LNCaP clone FGC (cell line): ENCODE data around the gene CRTC3.
A peak's percentile ranks its signal among the peaks of the same experiment; 100 is the strongest.
"Not testable (repeated sequence)": the region's sequence is repeated elsewhere in the genome, so short reads cannot be mapped to it uniquely, and the experiment has no call there.

Experiments
- DNase-seq: peaks from one replicate; pipeline ENCODE4 v3.0.0-alpha.2; 2011; ENCODE audit warnings: low read depth
- H3K4me3 ChIP-seq: 2 replicates; pipeline ENCODE4 v1.5.1; 2011; ENCODE audit warnings: mild to moderate bottlenecking, low read depth, low read length, control low read depth
- CTCF ChIP-seq: IDR thresholded peaks from 2 replicates; pipeline ENCODE4 v1.5.1; 2012; ENCODE audit warnings: mild to moderate bottlenecking; ENCODE audit not compliant: control insufficient read depth, insufficient read depth; ENCODE audit errors: extremely low read depth

The CRTC3 gene

GRCh38 chr15:90520365-90520764 lies 9.4 kb upstream of the CRTC3 start:
- no peak for TF ChIP-seq CTCF
- DNase-seq = no peak

GRCh38 chr15:90523373-90523772 lies 6.3 kb upstream of the CRTC3 start:
- H3K4me3 ChIP-seq = no peak overlapping the region
- no peak for TF ChIP-seq CTCF
- no peak for DNase-seq

More at GRCh38 chr15:90520365-90520764, 9.4 kb upstream of the CRTC3 start:
- no peak overlapping the region for H3K4me3 ChIP-seq

GRCh38 chr15:90524018-90524803 lies 5.5 kb upstream of the CRTC3 start:
- not testable (repeated sequence) for H3K4me3 ChIP-seq, DNase-seq

GRCh38 chr15:90529011-90529370 lies 732 bp upstream of the CRTC3 start:
- TF ChIP-seq CTCF = no peak
- H3K4me3 ChIP-seq = no peak overlapping the region
- DNase-seq = no peak

GRCh38 chr15:90530250-90531051 lies 728 bp downstream of the CRTC3 start:
- no peak for DNase-seq
- TF ChIP-seq CTCF = no peak

GRCh38 chr15:90531147-90531546 lies 1.4 kb downstream of the CRTC3 start:
- peak overlapping the region; percentile 79 for H3K4me3 ChIP-seq
- TF ChIP-seq CTCF = no peak
- DNase-seq = no peak

More at GRCh38 chr15:90530250-90531051, 728 bp downstream of the CRTC3 start:
- H3K4me3 ChIP-seq = peak overlapping the region; percentile 79

- no peak for DNase-seq
- TF ChIP-seq CTCF = no peak
- no peak overlapping the region for H3K4me3 ChIP-seq
Observed at GRCh38 chr15:90535254-90535653, 5.5 kb downstream of the CRTC3 start.
